NOMO-1 treated with dmso at 0.1 percent for 144 hours (cell line): ENCODE results near the gene C17orf113.

Experiments
- DNase-seq: peaks from one replicate; lab custom pipeline; 2025; ENCODE audit not compliant: unreplicated experiment; lab: John Stamatoyannopoulos, UW

Gene C17orf113

DNA sequence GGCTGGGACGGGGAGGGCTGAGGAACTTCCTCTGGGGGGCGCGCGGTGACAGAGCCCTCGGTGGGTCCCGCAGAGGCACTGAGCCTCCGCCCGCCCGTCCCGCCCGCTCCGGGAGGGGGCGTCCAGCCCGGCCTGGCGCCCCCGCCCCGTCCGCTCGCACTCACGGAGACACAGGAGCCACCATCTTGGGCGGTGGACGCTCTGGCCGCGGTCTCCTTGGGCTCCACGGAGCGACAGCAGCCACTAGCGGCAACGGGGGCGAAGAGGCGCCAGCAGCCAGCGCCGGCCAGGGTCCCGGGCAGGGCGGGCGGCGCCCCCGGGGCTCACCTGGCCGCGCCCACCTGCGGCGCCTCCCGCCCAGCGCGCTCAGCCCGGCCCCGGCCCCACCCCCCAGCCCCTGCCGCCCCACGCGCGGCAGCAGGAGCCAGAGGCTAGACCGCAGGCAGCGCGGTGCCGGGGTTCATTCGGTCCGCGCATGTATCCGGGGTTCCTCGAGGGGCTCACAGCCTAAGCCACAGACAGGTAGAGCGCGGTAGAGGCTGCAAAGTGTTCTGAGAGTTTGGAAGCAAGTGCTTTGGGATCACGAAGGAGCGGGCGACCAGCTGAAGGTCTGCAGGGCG is at the start of gene C17orf113:
Gene C17orf113, minus strand, starts transcription at position 209 of the 620 bp plus-strand sequence. CDS start 7,225 bp downstream, outside the sequence.
- peak; percentile 39 for DNase-seq

DNA sequence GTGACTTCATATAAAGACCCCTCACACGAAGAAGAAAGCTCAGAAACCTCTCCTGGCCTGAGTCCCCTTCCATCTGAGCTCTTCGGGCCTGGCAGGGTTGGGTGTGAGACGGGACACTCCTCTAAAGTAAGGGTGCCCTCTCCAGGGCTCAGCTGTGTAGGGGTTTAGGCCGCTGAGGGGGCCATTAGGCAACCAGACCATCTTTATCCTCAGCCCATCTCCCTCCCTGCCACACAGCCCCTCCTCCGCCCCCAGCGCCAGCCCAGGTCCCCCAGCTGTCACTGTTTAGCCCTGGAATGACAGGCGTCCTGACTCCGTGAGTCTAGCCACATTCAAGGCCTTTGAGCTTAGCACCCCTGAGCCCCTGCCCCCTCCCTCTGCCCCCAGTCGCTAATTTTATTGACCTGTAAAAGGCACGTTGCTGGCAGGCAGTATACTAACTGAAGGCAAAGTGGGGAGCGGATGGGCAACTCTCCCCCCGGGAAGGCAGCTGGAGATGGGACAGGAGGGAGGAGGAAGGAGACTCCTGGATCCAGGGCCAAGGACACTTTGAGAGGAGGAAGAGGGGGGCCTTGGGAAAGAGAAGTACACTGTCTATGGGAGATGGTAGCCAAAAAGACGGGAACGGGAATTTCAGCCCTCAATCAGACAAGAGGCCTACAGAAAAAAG is 48.5 kb upstream of the C17orf113 start:
- no peak for DNase-seq

DNA sequence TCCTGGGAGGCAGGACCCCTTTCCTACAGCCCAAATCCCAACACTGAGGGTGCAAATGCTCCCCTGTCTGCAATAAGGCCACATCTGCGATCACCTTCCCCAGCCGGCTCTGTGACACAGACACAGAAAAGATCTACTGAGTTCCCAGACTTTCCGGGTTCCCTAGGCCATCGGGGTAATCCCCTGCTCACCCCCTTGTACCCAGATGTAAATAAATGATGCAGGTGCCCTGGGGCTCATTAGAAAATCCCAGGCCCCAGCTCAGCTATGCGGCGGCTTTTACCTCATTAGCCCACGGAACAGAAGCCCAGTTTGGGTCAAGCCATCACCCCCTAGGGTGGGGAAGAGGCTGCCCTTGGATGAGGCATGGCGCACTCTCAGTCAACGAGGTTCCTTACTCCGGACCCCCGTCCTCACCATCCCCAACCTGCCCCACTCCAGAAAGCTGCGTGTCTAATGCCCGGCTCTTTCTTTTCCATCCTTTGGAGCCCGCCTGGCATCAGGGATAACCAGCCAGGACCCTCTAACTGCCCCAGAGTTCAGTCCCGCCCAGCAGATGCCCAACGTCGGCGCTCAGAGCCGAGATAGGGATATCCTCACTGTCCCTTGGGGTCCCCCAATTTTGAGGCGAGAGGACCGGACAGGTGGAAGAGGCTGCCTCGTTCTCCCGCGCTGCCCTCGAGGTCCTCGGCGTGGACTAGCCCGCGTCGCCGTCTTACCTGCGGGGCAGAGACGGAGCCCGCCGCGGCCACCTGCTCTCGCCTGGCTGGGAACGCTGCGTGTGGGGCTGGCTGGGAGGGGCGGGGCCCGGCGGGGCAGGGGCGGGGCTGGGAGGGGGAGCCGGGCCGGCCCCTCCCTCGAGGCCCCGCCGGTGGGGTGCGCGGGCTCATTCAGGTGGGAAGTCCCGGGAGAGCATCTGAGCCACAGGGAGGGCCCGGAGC is 47.6 kb upstream of the C17orf113 start, which contains the start of gene ZNF385C:
Gene ZNF385C, minus strand, starts transcription at position 783 of the 941 bp plus-strand sequence. CDS start 35,417 bp downstream, outside the sequence.
- no peak for DNase-seq

DNA sequence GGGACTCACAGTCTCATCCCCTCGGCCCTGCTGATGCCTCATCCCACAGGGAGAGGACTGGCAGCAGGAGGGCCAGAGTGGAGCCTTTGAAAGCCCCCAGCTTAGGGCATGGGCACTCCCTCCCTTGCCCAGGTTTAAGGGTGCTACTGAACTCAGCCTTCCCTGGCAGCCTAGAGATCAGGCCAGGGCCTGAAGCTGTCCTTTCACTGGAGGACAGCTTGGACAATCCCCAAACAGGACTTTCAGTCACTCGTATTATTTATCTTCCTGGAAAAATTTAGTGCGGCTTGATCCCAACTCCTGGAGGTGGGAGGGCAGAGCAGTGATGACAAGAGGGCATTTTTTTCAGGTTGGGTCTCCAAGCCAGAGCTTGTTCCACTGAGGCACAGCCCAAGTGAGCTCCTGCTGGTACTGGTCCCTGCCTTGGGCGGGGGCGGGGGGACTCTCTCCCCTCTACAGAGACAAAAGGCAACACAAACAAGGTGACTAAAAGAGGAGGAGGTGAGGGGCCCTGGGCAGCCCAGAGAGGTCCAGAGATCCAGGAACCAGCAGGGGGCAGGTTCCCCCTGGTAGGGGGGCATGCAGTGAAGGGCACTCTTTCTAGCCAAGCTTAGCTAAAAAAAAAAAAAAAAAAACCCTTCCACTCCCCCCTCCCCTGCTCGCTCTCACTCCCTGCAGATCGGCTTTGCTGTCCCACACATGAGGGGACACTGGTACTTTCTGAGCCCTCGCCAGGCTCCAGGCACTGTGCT is 46.1 kb upstream of the C17orf113 start:
- no peak for DNase-seq

DNA sequence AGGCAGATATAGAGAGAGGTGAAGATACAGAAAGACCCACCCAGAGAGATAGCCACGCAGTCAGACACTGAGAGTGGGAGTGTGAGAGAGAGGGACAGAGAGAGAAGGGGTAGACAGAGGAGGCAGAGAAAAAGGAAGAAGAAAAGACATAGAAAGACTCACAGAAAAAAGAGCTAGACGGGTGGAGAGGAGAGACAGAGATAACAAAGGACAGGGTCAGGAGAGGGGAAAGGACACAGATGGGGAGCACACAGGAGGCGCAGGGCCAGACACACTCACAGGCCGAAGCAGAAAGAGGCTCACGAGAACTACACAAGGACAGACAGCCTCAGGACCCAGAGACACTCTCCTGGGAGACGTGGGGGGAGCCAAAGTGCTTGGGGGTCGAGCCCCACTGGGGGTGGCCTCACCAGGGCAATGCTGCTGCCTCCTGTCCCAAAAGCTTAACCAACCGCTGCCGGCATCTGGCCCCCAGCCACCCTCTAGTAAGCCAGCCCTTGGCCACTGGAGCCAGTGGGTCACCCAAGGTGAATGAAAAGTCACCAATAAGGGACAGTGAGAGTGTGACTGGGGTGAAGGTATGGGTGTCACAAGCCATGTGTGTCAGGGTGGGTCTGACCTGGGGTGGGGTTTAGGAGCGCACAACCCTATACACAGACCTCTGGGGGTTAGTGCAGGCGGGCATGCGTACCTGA is 44.1 kb upstream of the C17orf113 start:
- no peak for DNase-seq

DNA sequence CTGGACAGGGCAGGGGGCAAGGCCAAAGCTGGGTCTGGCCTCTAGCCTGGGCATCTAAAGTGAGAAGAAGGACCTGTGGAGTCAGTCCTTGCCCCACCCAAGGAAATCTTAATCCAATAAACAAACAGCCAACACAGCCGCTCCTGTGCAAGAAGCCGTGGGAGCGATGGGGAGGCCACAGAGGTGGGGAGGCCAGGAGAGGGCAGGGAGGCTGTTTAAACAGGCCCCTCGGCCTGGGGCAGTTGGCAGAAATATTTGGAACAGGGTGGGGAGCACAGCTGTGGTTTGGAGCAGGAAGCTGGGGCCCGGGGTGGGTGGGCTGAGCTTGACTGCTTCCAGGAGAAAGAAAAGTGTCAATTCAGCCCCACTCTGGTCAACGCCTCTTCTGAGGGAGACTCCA is 42.5 kb upstream of the C17orf113 start:
- no peak for DNase-seq

DNA sequence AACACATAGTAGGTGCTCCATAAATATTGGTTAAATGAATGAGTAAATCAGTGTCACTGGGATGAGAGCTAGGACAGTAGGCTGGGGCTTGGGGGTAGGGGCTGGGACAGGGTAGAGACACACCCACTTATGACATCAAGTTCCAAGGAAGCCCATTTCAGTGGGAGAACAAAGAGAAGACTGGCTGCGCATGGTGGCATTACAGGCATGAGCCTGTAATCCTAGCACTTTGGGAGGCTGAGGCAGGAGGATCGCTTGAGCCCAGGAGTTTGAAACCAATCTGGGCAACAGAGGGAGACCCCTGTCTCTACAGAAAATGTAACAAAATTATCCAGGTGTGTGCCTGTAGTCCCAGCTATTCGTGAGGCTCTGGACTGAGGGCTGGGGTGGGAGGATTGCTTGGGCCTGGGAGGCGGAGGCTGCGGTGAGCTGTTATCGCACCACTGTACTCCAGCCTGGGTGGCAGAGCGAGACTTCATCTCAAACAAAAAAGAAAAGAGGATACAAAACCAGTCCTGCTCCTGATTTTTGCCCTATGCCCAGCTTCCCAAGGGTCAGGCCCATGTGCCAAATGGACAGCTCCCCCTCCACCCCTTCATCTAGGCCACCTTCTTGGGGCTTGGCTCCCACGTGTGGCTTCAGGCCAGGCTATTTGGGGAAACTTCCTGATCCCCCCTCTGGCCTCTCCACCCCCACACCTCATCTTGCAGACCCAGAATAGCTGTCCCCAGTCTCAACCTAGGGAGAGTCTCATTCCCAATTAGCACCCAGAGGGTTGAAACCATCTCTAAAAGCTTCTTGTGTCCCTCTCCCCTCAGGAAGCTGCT is 40.8 kb upstream of the C17orf113 start:
- no peak for DNase-seq

DNA sequence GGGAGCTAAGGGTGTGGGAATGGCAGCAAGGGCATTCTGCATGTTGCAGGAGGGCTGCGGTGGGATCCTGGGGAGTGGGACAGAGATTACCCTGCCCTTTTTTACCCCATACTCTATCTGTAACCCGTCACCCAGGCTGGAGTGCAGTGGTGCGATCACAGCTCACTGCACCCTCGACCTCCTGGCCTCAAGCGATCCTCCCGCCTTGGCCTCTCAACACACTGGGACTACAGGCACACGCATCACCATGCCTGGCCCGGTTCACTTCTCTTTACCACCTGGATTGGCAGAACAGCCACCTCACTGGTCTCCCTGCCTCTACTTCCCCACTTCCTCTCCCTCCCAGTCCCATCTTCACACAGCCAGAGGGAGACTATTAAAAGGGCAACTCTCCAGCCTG is 38.3 kb upstream of the C17orf113 start:
- no peak for DNase-seq

DNA sequence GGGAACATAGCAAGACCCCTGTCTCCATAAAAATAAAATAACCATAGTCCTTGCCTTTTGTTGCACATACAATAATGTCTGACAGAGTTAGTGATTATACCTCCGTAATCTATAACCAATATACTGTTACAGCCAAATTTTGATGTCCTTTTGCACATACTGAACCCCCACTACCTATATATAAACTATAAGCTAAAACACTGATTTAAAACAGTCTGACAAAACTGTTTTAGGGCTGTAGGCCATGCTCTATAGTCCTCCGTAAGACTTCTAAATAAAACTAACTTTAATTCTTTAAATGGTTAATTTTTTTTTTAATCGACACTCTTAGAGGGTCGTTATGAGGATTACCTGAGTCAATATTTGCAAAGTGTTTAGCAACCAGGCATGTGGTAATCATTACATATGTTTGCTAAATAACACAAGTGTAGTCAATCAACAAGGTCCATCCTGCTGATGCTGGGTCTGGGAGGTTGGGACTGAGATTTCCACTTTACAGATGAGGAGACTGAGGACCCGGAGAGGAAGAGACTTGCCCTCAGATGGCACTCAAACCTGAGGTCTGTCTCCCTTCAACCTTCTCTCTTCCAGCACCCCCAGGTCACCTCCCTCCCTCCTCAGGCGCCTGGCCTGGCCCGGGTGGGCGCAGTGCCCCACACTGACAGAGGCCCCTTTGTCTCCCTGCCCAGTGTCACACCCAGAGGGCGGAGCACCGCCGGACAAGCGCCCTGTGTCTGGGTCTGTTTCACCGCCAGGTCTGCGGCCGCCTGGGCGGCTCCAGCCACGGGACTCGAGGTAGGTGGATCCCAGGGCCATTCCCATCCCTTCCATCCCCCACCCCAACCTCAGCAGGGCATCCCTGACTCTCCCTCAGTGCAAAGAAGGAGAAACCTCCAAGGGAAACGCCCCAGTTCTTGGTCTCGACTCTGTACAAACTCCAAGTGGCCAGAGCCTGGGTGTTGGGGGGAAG is 37.6 kb upstream of the C17orf113 start:
- no peak for DNase-seq

DNA sequence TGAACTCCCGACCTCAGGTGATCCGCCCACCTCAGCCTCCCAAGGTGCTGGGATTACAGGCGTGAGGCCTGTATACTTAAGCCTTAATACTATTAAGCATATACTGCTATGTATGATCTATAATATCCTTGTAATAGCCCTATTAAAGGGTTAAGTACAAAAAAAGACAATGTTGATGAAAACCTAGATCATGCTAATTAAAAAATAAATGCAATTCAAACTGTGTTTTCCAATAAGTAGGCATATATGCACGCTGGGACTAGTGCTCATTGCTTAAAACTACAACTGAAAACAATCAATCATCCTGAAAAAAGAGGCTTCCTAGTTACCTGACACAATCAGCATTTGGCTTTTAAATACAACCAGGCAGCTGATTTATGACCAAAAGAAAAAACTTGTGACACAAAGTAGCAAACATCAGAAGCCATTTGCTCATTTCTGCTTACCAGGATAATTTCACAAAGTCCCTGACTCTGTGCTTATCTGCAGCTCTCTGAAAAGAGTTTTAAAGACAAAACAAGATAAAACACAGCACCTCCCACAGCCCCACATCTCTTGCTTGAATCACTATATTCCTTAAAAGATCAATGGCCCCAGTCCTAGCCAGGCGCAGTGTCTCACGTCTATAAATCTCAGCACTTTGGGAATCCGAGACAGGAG is 36.8 kb upstream of the C17orf113 start:
- DNase-seq = no peak

DNA sequence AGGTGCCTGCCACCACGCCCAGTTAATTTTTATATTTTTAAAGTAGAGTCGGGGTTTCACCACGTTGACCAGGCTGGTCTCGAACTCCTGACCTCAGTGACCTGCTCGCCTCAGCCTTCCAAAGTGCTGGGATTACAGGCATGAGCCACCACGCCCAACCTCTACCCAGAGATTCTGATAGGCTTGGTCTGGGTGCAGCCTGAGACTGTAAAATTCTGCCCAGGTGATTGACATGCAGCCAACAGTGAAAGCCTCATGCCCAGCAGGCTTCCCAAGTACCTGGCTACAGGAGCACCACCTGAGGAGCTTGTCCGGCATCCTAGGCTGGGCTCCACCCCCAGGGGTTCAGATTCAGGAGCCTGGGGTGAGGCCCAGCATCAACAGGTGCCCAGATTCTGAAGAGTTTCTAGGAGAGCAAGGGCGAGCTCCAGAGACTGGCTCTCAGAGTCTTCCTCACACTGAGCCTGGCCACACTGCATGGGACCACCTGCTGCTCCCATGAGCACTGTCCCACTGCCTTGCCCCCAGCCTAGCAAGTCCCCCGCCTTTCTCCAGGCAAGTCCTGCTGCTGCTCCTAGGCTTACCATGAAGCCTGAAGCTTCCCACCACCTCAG is 31.2 kb upstream of the C17orf113 start:
- DNase-seq = no peak

DNA sequence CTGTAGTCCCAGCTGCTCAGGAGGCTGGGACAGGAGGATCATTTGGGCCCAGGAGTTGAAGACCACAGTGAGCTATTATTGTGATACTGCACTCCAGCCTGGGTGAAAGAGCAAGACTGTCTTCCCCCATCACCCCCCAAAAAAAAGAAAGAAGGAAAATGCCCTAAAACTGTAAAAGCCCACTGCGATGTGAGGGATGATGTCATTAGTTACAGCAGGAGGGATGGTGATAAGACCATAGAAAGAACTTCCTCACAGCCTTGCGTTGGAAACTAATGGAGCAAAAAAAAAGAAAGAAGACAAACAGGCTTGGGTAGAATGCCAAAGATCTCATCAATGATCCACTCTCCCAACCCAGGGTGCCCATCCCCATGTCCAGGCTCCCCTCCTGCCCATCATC is 29.1 kb upstream of the C17orf113 start:
- no peak for DNase-seq

DNA sequence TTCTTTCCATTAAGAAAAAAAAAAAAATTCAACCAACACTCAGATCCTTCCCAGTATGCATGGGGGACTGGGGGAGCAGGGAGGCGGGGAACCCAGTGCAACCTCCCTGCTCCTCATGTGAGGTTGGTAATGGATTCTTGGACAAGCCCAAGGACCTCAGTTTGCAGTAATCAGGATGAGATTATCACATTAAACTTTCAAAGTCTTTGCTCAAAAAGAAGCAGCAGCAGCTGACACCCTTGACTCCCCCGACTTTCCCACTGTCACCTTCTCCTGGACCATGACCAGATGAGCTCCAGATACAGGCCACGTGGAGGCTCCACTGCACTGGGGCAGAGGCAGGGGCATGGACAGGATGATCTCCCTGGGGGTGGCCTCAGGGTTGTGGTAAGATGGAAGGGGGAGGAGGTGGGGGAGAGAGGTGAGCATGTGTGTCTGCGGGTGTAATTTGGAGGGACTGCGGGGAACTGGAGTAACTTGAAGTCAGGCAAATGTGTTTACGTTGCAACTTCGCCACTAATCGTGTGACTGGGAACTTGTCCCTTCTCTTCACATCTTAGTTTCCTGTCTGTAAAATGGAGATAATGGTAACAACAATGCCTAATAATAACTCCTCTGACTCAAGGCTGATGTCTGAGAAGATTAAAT is 28.1 kb upstream of the C17orf113 start:
- DNase-seq = no peak

DNA sequence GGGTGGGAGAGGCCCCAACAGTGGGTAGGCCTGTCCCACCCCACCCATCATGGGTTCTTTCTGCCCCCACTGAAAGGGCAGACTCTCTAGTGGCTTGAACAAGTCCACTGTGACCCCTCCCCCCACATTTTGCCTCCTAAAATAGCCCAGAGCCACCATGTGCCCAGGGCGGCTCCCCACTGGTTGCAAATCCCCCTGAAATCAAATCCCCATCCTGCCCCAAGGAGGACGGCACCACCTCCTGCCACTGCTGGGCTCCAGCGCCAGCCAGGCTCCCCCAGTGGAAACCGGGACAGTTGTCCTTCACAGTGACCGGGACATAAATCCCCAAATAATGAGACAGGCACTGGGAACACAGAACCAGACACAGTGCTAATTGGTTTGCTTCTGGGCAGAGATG is 27.4 kb upstream of the C17orf113 start:
- DNase-seq = no peak

DNA sequence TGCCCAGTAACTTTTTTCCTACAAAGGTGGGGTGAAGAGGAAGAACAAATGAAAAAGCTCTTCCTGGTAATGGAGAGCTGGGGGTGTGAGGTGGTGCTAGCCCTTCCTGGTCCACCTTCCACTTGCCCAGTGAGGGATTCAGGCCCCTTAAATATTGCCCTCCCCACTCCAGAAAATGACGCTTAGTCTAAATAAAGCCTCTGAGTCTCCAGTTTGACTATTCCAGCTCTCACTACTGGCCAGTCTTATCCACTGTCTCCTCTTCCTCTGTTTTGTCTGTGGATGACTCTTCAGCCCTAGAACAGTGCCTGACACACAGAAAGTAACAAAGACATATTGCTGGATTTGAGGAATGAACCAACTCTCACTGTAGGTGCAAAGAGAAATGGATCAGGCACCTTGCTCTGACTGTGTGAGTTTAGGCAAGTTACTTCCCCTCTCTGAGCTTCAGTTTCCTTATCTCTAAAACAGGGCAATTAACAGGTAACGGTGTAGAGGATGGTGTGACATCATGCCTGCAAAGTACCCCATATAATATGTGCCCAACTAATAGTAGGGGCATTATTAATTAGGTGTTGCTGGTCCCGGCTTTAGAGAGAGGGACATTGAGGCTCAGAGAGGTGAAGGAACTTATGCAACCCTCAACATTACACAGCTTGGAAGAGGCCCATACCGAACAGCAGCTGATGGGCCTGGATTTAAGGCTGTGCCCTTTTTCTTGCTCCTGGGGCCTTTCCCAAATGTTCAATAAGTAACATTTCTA is 26.6 kb upstream of the C17orf113 start:
- DNase-seq = no peak

DNA sequence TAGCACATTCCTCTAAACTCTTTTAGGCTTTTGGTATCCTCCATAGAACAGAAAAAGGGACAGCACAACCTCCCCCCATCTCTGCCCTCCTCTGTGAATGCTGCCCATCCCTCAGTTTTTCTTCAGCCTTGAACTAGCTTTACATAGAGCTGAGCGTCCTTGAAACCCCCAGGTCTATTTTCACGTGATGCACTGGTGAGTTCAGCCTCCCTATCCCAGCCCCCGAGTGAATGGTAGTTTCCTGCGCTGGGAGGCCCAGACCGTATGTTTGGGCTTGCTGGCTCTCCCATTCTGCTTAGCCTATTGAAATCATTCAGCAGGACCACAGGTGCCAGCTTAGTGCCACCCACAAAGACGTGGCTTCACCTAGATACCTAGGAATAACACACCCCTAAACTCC is 25.4 kb upstream of the C17orf113 start:
- no peak for DNase-seq
